DOHH2 (cell line): Measurements from ENCODE around the gene LGALS3BP.

Source experiments
- H3F3A ChIP-seq: fragments of 200-600 bp; sonication (generic), shearing (Covaris generic); 2 replicates; pipeline ENCODE4 v1.6.0; 2016; ENCODE audit warnings: antibody characterized with exemption, mild to moderate bottlenecking; ENCODE audit not compliant: control insufficient read depth, insufficient read depth
- H3K27ac ChIP-seq: fragments of 200-600 bp; sonication (generic); 2 replicates; pipeline ENCODE4 v1.5.1; 2014; ENCODE audit warnings: low read depth, mild to moderate bottlenecking, low read length, moderate library complexity
- H3K27me3 ChIP-seq: fragments of 200-600 bp; sonication (generic); 2 replicates; pipeline ENCODE4 v1.6.1; 2014; ENCODE audit warnings: mild to moderate bottlenecking, low read length, mixed read lengths; ENCODE audit not compliant: control insufficient read depth
- H3K36me3 ChIP-seq: fragments of 200-600 bp; sonication (generic); 2 replicates; pipeline ENCODE4 v1.6.1; 2014; ENCODE audit warnings: mild to moderate bottlenecking, low read length, moderate library complexity, mixed read lengths; ENCODE audit not compliant: control insufficient read depth
- H3K4me1 ChIP-seq: fragments of 200-600 bp; sonication (generic); 2 replicates; pipeline ENCODE4 v1.6.1; 2014; ENCODE audit warnings: mild to moderate bottlenecking, low read length, mixed read lengths; ENCODE audit not compliant: control insufficient read depth
- H3K4me2 ChIP-seq: fragments of 200-600 bp; sonication (generic); 2 replicates; pipeline ENCODE4 v1.6.0; 2014; ENCODE audit warnings: mild to moderate bottlenecking, low read length, moderate library complexity
- H3K4me3 ChIP-seq: fragments of 200-600 bp; sonication (generic); 2 replicates; pipeline ENCODE4 v1.5.1; 2014; ENCODE audit warnings: mild to moderate bottlenecking, low read length, mixed read lengths
- H3K79me2 ChIP-seq: fragments of 200-600 bp; sonication (generic); 2 replicates; pipeline ENCODE4 v1.6.1; 2014; ENCODE audit warnings: mild to moderate bottlenecking, low read length, mixed read lengths; ENCODE audit not compliant: control insufficient read depth
- H3K9me2 ChIP-seq: fragments of 200-600 bp; sonication (generic); replicated peaks from 2 replicates; pipeline ENCODE4 v1.6.1; 2014; ENCODE audit warnings: mild to moderate bottlenecking, low read length, mixed read lengths; ENCODE audit not compliant: control insufficient read depth
- H3K9me3 ChIP-seq: fragments of 200-600 bp; sonication (generic); 2 replicates; pipeline ENCODE4 v1.6.1; 2014; ENCODE audit warnings: antibody characterized with exemption, low read length, mixed read lengths; ENCODE audit not compliant: control insufficient read depth, insufficient read depth
- H4K20me1 ChIP-seq: fragments of 200-600 bp; sonication (generic); 2 replicates; pipeline ENCODE4 v1.6.0; 2014; ENCODE audit warnings: low read depth, mild to moderate bottlenecking, antibody characterized with exemption, low read length, moderate library complexity; ENCODE audit not compliant: control insufficient read depth, insufficient read depth
- EZH2phosphoT487 ChIP-seq: fragments of 200-600 bp; sonication (generic); IDR thresholded peaks from 2 replicates; pipeline ENCODE4 v1.6.1; 2017; ENCODE audit warnings: borderline replicate concordance, mild to moderate bottlenecking, antibody characterized with exemption, low read length, moderate library complexity, mixed read lengths
- TF ChIP-seq, protein P1 (sequence below): fragments of 200-600 bp; sonication (generic); IDR thresholded peaks from one replicate; pipeline ENCODE4 v1.5.1; 2014; ENCODE audit warnings: antibody characterized with exemption, mild to moderate bottlenecking, low read depth, low read length; ENCODE audit not compliant: poor library complexity, severe bottlenecking

LGALS3BP gene

GRCh38 chr17:78990349-78991016, 10.8 kb upstream of the LGALS3BP start:
- Histone ChIP-seq H3K4me3 (no peak overlapping the region), H3K4me2 (no peak overlapping the region), H3K36me3 (peaks cover 33% of the 10 kb centered on the region), H3K9me2 (no peaks in the 10 kb centered on the region), H3K79me2 (peaks cover 3% of the 10 kb centered on the region; the same call in 1 of the 2 replicates), H3K9me3 (no peaks in the 10 kb centered on the region), H3K4me1 (peaks cover 22% of the 10 kb centered on the region), H3F3A (no peaks in the 10 kb centered on the region), H3K27me3 (no peaks in the 10 kb centered on the region), H3K27ac (no peak overlapping the region), H4K20me1 (peaks cover 4% of the 10 kb centered on the region; the same call in 1 of the 2 replicates)
- TF ChIP-seq, protein P1, sequence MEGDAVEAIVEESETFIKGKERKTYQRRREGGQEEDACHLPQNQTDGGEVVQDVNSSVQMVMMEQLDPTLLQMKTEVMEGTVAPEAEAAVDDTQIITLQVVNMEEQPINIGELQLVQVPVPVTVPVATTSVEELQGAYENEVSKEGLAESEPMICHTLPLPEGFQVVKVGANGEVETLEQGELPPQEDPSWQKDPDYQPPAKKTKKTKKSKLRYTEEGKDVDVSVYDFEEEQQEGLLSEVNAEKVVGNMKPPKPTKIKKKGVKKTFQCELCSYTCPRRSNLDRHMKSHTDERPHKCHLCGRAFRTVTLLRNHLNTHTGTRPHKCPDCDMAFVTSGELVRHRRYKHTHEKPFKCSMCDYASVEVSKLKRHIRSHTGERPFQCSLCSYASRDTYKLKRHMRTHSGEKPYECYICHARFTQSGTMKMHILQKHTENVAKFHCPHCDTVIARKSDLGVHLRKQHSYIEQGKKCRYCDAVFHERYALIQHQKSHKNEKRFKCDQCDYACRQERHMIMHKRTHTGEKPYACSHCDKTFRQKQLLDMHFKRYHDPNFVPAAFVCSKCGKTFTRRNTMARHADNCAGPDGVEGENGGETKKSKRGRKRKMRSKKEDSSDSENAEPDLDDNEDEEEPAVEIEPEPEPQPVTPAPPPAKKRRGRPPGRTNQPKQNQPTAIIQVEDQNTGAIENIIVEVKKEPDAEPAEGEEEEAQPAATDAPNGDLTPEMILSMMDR: no peak
- TF ChIP-seq EZH2phosphoT487: no peak

GRCh38 chr17:78988152-78988551, 8.4 kb upstream of the LGALS3BP start:
- Histone ChIP-seq H3F3A (no peaks in the 10 kb centered on the region), H3K4me2 (no peak overlapping the region), H3K79me2 (peaks cover 3% of the 10 kb centered on the region; the same call in 1 of the 2 replicates), H3K9me3 (no peaks in the 10 kb centered on the region), H3K27me3 (no peaks in the 10 kb centered on the region), H3K4me1 (peaks cover 22% of the 10 kb centered on the region), H3K36me3 (peaks cover 25% of the 10 kb centered on the region), H3K9me2 (no peaks in the 10 kb centered on the region), H3K4me3 (no peak overlapping the region), H3K27ac (no peak overlapping the region), H4K20me1 (peaks cover 4% of the 10 kb centered on the region; the same call in 1 of the 2 replicates)
- TF ChIP-seq EZH2phosphoT487: no peak
- TF ChIP-seq, protein P1: no peak

DNA sequence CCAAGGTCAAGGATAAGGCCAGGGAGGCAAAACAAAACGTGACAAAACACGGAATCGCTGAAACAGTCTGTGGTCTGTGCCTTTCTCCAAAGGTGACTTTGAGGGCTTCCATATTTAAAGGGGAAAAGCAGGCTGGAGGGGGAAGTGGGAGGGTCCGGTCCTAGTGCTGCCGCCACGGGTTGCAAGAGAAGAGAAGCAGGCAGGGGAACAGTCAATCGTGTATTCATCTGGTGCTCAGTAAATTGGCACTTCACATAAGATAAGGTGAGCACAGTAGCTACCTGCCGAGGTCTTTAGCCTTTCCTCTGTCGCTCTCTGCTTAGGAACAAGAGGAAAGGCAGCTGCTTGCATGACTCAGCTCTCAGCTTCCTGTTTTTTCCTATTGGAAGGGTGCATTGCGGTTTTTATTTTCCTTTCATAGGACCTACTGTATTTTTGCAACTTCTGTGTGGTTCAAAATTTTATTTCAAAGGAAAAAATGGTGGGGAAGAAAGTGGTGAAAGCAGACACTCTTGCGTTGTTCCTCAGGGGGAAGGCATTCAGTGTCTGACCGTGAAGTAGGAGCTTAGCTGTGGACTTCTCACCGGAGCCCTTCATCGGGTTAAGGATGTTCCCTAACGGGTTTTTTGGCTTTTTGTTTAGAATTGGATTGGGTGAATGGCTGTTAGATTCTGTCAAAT, 7.1 kb upstream of the LGALS3BP start:
- H4K20me1 ChIP-seq: no peaks in the 10 kb centered on the region
- H3K9me3 ChIP-seq: no peaks in the 10 kb centered on the region
- H3K27ac ChIP-seq: no peak overlapping the region
- H3K4me1 ChIP-seq: peaks cover 22% of the 10 kb centered on the region
- peak overlapping the region; percentile 33 for H3K4me3 ChIP-seq
- H3K27me3 ChIP-seq: no peaks in the 10 kb centered on the region
- no peaks in the 10 kb centered on the region for H3F3A ChIP-seq
- H3K79me2 ChIP-seq: no peaks in the 10 kb centered on the region
- no peak for TF ChIP-seq EZH2phosphoT487
- TF ChIP-seq, protein P1: no peak
- peak overlapping the region; percentile 59 for H3K4me2 ChIP-seq
- peaks cover 16% of the 10 kb centered on the region for H3K36me3 ChIP-seq
- H3K9me2 ChIP-seq: no peaks in the 10 kb centered on the region
